ENCODE data around the gene PCDHGA7.
A peak's percentile ranks its signal among the peaks of the same experiment; 100 is the strongest.
"Not testable (repeated sequence)": the region's sequence is repeated elsewhere in the genome, so short reads cannot be mapped to it uniquely, and the experiment has no call there.

Gene PCDHGA7

DNA sequence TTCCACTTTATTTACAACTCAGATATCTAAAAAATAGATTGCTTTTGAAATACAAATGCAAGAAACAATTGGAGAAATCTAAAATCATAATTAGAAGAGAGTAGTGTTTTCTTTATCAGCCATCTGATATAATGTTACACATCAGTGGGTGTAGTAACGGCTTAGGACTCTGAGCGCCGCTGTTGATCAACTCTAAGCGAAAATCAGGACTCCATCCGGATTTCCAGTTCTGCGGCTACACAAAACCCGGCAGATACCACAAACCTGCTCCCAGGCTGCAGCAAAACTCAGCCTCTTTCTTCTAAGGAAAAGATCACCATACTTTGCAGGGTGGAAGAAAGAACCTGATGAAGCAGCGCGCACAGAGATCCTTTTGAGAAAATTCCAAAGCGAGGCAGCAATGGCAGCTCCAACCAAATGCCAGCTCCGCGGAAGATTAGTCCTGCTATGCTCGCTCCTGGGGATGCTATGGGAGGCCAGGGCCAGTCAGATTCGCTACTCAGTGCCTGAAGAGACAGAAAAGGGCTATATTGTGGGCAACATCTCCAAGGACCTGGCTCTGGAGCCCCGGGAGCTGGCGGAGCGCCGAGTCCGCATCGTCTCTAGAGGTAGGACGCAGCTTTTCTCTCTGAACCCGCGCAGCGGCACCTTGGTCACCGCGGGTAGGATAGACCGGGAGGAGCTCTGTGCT is 20.2 kb downstream of the PCDHGA7 start, which contains the start of gene PCDHGA9:
Gene PCDHGA9 (plus strand): TSS at position 226 of the 691 bp plus-strand sequence. CDS start 175 bp downstream, at position 401.
- no peak for DNase-seq

DNA sequence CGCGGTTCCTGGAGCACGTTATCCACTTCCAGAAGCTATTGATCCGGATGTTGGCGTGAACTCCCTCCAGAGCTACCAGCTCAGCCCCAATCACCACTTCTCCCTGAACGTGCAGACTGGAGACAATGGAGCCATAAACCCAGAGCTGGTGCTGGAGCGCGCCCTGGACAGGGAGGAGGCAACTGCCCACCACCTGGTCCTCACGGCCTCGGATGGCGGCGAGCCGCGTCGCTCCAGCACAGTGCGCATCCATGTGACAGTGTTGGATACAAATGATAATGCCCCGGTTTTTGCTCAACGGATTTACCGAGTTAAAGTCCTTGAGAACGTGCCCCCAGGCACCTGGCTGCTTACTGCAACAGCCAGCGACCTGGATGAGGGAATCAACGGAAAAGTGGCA is 20.8 kb downstream of the PCDHGA7 start:
- DNase-seq: no peak

DNA sequence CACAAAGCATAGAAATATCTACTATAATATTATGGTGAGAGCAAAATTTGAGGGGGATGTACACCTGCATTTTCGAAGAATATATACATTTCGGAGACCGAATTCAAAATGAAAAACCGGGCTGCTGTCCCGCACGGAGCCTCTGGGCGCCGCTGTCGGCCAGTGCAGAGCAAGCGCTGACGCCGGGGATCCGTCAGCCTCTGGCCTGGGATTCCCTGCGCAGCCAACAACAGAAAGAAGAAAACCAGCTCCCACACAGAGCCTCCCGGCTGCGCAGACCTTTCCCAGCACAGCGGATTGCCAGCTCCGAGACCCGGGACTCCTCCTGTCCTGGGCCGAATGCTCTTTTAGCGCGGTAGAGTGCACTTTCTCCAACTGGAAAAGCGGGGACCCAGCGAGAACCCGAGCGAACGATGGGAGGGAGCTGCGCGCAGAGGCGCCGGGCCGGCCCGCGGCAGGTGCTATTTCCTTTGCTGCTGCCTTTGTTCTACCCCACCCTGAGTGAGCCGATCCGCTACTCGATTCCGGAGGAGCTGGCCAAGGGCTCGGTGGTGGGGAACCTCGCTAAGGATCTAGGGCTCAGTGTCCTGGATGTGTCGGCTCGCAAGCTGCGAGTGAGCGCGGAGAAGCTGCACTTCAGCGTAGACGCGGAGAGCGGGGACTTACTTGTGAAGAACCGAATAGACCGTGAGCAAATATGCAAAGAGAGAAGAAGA is 25.4 kb downstream of the PCDHGA7 start, which contains the start of gene PCDHGB6:
Gene PCDHGB6 (plus strand): TSS at position 232 of the 716 bp plus-strand sequence. CDS start 182 bp downstream, at position 414.
- DNase-seq: not testable (repeated sequence)

- DNase-seq: no peak
Observed at GRCh38 chr5:141409598-141410306, 27.2 kb downstream of the PCDHGA7 start.

- no peak for DNase-seq
Observed at GRCh38 chr5:141411575-141411974, 29.0 kb downstream of the PCDHGA7 start.

- peak; percentile 50 to 52 for DNase-seq
Observed at GRCh38 chr5:141412854-141413539, 30.5 kb downstream of the PCDHGA7 start, which contains the start of gene PCDHGA10. TSS of gene PCDHGA10 (plus strand) at chr5:141412987. CDS start at chr5:141413176, 189 bp downstream.

GRCh38 chr5:141413540-141414069 is 31.1 kb downstream of the PCDHGA7 start:
- no peak for DNase-seq

GRCh38 chr5:141414548-141415274 is 32.2 kb downstream of the PCDHGA7 start:
- DNase-seq: not testable (repeated sequence)

GRCh38 chr5:141415275-141415618 is 32.7 kb downstream of the PCDHGA7 start:
- not testable (repeated sequence) for DNase-seq

GRCh38 chr5:141417494-141418172 is 35.1 kb downstream of the PCDHGA7 start, which contains the start of gene PCDHGB7:
TSS of gene PCDHGB7 (plus strand) at chr5:141417677. CDS start at chr5:141417860, 183 bp downstream.
- peak in 1 of 2 experiments; percentile 32 for DNase-seq

GRCh38 chr5:141419074-141419880 is 36.7 kb downstream of the PCDHGA7 start:
- no peak for DNase-seq

DNA sequence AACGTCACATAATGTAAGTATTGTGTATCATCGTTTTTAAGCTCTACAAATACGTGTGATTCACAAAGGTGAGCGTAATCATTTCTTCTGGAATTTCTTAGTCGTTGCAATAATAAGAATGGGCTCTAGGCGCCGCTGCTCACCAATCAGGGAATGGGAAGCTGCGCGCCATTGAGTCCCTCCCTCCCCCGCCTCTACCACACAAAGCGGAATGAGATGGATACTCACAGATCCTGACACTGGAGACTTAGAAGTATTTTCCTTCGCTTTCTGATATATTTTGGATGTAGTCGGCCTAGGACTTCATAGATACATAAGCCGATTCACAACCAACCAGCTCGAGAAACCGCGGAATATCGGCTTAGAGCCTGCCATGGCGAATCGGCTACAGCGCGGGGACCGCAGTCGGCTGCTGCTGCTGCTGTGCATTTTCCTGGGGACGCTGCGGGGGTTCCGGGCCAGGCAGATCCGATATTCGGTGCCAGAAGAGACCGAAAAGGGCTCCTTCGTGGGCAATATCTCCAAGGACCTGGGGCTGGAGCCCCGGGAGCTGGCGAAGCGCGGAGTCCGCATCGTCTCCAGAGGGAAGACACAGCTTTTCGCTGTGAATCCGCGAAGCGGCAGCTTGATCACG is 38.4 kb downstream of the PCDHGA7 start, which contains the start of gene PCDHGA11:
Gene PCDHGA11 (plus strand): TSS at position 197 of the 634 bp plus-strand sequence. CDS start 177 bp downstream, at position 374.
- DNase-seq: peak in 1 of 2 experiments; percentile 18

DNA sequence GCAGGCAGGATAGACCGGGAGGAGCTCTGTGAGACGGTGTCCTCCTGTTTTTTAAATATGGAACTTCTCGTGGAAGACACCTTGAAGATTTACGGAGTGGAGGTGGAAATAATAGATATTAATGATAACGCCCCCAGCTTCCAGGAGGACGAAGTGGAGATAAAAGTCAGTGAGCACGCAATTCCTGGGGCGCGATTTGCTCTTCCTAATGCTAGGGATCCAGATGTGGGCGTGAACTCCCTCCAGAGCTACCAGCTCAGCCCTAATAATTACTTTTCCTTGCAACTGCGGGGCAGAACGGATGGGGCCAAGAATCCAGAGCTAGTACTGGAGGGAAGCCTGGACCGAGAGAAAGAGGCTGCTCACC is 38.9 kb downstream of the PCDHGA7 start:
- DNase-seq: no peak

- no peak for DNase-seq
Observed at GRCh38 chr5:141422742-141423291, 40.3 kb downstream of the PCDHGA7 start.

DNA sequence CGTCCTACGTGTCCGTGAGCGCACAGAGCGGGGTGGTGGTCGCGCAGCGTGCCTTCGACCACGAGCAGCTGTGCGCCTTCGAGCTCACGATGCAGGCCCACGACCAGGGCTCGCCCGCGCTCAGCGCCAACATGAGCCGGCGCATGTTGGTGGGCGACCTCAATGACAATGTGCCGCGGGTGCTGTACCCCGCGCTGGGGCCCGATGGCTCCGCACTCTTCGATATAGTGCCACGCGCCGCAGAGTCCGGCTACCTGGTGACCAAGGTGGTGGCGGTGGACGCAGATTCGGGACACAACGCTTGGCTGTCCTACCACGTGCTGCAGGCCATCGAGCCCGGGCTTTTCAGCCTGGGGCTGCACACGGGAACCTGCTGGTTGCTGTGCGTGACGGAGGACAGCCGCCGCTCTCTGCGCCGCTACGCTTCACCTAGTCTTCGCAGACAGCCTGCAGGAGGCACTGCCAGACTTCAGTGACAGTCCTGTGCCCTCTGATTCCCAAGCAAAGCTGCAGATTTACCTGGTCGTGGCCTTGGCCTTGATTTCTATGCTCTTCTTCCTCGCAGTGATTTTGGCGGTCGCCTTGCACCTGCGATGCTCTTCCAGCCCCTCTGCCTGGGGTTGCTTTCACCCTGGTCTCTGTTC is 45.4 kb downstream of the PCDHGA7 start:
- DNase-seq: no peak

DNA sequence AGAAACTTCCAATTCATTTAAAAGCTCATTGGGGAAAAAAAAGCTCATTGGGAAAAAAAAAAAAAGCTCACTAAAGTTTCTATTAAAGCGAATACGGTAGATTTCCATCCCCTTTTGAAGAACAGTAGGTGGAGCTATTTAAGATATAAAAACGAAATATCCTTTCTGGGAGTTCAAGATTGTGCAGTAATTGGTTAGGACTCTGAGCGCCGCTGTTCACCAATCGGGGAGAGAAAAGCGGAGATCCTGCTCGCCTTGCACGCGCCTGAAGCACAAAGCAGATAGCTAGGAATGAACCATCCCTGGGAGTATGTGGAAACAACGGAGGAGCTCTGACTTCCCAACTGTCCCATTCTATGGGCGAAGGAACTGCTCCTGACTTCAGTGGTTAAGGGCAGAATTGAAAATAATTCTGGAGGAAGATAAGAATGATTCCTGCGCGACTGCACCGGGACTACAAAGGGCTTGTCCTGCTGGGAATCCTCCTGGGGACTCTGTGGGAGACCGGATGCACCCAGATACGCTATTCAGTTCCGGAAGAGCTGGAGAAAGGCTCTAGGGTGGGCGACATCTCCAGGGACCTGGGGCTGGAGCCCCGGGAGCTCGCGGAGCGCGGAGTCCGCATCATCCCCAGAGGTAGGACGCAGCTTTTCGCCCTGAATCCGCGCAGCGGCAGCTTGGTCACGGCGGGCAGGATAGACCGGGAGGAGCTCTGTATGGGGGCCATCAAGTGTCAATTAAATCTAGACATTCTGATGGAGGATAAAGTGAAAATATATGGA is 48.0 kb downstream of the PCDHGA7 start, which contains the start of gene PCDHGA12:
Gene PCDHGA12 (plus strand): TSS at position 176 of the 782 bp plus-strand sequence. CDS start 253 bp downstream, at position 429.
- no peak for DNase-seq

- no peak for DNase-seq
Observed at GRCh38 chr5:141431286-141431685, 48.7 kb downstream of the PCDHGA7 start.

GRCh38 chr5:141432308-141432707 is 49.8 kb downstream of the PCDHGA7 start:
- DNase-seq: not testable (repeated sequence)

Measured in activated CD4-positive, alpha-beta T cell treated with anti-CD3 and anti-CD28 coated beads, Interleukin-2, amount 50 U/mL, for 4 hours (primary cell).